SW480 (cell line): ENCODE results near the gene NFKBIA.
"Not testable (repeated sequence)": the region's sequence is repeated elsewhere in the genome, so short reads cannot be mapped to it uniquely, and the experiment has no call there.

Experiments used
- DNase-seq: peaks from one replicate; pipeline ENCODE4 v3.0.0-alpha.2; 2016; ENCODE audit warnings: low spot score

NFKBIA gene

DNA sequence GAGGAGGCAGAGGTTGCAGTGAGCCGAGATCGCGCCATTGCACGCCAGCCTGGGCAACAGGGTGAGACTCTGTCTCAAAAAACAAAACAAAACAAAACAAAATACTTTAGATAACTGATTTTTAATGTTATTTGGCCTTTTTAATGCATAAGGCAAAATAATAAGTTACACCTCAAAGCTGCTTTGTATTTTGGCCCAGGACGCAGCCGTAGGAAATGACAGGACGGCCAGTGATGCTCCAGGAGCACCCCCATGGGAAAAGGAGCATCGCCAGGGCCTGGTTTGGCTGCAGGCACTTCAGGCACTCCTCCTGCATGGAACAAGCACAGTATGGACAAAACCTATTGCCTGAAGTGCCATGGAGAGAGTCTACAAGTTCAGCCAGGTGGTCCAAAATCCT is 3.5 kb upstream of the NFKBIA start:
- no peak for DNase-seq

DNA sequence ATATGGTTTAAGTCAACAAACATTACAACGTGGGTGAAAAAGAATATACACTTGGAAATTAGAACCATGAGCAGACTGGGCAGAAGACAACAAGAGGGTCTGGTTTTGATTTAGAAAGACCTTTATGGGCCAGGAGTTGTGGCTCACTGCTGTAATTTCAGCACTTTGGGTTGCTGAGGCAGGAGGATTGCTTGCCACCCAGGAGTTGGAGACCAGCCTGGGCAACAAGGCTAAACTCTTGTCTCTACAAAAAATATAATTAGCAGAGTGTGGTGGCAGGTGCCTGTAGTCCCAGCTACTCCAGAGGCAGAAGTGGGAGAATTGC is 2.7 kb upstream of the NFKBIA start:
- no peak for DNase-seq

DNA sequence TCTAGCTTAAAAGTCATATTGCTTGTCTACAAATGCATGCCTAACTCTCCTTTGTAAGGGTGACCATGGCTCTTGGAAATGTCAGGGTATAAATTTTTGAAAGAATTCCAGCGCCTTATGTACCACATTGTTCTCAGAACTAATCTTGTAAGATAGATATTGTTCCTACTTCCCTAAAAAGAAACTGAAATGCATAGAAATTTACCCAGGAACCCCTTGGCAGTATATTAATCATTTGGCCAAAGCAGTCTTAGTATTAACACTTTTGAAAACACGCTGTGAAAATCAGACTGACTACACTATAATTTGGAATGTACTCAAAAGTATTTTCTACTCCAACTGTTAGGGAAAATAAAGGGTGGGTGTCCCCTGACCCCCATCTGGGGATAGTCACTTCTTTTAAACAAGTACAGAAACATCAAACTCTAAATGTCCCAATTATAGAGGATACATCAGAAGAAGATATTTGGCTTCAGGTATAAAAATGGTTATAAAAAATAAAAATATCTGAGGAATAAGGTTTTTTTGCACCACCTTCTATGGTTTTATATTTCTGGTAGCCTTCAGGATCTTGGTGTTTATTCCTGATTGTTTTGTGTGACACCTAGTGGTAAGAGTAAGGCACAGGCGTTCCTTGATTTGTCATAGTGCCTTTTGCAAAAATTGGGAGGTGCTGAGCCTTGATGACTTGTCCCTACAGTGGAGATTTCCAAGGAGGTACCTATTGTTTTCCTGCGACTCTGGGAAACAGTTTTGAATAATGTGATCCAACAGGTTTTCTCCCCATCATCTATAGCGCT is 2.2 kb upstream of the NFKBIA start:
- DNase-seq, result peak; percentile 70

DNA sequence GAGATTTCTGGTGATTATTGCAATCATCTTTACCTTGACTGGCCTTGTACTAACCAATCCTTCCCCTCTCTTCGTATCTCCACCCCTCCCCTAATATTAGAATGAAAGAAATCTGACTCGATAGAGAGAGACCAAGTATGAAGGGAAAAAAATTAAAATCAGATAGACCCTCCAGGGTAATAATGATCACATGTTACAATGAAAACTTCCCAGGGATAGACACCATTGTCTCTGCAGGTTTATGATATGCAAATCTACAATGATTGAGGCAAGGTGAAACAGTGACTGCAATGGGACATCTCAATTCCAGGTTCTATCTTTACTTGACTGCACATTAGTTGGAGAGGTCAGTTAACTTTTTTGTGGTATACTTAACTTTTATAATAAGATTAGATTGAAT is 1.5 kb upstream of the NFKBIA start:
- no peak for DNase-seq

DNA sequence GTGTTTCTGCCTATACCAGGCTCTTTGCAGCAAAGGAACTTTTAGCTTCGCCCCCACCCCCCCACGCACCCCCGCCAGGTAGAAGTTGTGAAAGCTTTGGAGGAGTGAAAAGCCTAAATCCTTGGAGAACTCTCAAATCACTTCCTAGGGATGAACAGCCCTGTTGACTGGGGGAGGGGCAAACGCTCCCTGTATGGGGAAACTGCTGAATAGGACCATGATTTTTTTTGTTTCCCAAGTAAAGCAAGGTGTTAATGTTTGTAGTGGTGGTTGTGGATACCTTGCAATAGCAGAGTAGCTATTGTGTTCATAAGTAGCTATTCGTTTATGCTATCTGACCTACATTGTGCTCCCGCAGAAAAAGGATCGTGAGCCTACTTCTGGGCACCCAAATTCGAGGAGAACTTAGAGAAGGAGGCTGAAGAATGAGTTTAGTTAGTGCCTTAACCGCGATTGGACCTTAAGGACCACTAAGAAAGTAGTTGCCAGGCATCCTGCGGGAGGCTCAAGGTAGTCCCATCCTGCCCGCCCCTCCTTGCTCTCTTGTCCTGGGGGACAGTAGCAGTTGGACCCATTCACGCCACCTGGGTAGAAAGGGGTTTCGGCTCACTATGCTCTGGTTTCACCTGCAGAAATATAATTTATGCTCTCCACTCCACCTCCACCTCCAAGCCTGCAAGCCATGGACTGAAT is 901 bp upstream of the NFKBIA start:
- DNase-seq, result no peak

DNA sequence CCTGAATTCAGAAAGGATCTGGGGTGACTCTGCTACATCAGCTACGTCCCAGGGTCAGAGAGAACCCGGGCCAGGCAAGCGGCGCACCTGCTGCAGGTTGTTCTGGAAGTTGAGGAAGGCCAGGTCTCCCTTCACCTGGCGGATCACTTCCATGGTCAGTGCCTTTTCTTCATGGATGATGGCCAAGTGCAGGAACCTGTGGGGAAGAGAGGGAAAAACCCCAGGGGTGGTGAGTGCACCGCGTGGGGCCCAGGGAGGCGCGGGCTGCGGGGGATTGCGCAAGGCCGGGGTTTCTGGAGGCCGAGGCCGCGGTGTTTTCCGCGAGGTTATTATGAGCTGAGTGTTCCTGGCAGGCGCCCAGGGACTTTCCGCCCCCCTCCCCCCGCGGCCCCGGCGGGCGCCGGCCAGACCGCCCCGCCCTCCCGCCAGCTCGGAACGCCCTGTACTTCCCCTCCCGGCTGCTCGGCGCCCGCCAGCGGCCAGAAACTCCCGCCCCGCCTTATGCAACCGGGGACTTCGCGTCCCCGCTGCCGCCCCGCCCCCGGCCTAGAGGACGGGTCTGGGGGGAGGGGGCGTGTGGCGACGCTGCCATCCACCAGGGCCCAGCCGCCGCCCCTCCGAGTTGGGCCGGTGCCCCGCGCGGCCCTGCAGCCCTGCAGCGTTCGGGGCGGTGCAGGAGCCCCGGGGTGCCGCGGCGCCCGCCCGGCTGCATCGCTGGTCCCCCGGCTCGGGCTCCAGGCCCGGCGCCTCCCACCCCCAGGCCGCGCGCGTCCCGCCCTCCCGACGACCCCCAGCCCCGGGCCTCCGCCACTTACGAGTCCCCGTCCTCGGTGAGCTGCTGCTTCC is 723 bp downstream of the NFKBIA start:
- DNase-seq, result peak; percentile 82

DNA sequence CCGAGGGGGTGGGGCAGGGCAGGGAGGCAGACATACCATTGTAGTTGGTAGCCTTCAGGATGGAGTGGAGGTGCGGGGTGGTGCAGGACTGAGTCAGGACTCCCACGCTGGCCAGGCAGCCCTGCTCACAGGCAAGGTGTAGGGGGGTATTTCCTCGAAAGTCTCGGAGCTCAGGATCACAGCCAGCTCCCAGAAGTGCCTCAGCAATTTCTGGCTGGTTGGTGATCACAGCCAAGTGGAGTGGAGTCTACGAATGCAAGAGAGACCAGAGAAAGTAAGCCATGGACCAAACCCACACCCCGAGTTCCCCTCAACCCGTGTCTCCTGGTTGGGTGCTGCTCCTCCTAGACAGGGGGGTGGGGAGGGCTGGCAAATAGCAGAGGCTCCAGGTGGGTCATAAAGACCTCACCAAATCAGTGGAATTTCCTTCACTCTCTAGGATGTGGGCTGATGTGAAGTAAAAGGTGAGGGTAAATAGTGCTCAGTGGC is 1.4 kb downstream of the NFKBIA start:
- no peak for DNase-seq

DNA sequence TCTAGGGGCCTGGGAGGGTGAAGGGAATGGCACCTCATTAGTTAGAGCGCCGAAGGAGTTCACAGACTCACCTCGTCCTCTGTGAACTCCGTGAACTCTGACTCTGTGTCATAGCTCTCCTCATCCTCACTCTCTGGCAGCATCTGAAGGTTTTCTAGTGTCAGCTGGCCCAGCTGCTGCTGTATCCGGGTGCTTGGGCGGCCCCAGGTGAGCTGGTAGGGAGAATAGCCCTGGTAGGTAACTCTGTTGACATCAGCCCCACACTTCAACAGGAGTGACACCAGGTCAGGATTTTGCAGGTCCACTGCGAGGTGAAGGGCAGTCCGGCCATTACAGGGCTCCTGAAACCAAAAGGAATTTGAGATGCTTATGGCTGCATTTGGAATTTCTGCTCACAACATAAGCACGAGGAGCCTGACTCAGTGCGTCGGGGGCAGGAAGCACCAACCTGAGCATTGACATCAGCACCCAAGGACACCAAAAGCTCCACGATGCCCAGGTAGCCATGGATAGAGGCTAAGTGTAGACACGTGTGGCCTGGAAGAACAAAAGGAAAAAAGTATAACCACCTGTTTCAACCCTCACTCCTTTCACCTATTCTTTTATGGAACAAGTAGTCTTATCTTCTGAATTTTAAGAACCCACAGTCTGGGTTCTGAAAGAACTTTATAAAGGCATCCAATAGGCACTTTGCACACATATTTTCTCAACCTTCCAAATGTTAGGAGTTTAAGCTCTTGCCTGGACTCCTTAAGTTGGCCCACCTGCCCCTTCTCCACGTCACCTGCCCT is 2.0 kb downstream of the NFKBIA start:
- no peak for DNase-seq

DNA sequence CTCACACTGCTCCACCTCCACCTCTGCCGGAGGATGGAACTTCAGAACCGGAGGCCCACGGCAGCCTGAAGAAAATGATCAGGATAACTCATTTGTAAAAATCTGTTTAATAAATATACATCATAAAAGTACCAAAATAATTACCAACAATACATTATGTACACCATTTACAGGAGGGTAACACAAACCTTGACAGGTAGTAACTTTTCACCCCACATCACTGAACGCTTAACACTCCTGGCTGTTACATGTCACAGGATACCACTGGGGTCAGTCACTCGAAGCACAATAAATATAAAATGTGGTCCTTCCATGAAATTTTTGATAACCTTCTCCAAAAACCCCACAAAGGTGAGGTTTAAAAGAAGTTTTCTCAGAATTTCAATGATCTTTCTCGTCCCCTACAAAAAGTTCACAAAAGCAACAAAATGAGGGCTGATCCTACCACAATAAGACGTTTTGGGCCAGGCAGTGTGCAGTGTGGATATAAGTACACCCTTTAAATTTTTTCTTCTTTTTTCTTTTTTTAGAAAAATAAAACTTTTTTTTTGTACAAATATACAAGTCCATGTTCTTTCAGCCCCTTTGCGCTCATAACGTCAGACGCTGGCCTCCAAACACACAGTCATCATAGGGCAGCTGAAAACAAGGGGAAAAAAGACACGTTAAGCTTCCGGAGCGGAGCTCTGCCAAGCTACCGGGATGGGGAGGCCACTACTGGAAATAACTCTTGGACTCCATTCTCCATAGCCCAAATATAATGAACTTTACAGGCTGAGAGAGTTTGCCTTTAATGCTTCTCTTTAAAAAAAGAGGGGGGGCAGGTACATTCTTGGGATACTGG is 2.9 kb downstream of the NFKBIA start:
- no peak for DNase-seq

DNA sequence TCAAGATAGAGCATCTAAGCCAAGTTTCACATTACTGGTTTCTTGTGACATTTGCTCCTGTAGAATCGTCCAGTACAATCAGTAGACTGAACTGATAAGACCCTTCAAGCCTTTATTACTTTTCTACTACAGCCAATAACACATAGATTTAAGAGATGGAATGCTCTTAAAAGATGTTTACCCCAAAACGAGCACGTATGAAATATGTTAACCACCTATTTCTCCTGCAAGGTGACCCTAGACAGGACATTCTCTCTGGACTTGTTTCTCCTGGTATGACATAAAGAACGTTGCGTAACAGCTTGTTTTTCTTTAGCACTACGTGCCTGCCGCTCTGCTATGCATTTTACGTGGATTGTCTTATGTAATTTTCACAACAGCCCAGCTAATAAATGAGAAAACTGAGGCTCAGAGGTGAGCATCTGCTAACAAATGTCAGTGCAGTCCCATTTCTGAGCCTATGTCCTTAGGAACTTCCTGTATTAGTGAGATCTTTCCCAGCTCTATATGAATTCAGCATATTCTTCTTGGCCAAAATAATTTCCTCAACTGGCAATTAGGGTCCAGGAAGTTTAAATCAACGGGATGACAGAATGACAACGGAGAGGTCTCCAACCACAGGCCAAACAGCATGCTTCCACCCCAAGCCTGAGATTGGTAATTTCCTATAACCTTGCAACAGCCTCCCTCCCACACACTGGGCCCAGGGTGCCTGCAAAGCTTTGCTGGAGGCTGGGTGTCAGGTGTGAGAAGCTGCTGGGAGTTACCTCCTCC is 3.7 kb downstream of the NFKBIA start:
- DNase-seq, result no peak

DNA sequence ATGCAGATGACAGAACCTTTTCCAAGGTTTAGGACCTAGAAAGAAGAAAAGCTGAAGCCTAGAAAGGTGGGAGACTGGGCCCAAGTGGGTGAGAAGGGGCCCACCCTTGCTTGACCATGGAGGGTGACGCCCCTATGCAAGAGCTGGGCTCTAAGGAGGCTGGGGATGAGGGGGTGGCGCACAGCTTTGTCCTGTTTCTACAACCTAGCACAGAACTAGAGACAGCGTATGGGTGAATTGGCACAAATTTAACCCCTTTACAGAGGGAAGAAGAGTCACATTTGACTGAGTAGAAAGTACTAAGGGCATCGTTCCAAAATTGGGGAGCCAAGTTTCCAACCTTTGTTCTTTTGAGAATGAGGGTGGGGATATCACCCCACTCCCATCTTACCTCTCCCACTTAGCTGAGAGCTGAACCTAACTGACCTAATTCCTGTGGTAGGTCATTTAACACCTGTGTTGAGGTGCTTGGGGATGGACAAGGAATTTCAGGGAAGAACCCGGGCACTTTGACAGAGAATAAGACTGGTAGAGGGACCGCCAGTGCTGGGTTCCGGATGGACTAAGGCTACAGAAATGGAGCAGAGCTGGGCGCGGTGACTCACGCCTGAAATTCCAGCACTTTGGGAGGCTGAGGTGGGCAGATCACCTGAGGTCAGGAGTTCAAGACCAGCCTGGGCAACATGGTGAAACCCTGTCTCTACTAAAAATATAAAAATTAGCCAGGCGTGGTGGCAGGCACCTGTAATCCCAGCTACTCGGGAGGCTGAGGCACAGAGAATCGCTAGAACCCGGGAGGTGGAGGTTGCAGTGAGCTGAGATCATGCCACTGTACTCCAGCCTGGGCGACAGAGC is 5.2 kb downstream of the NFKBIA start:
- no peak for DNase-seq

DNA sequence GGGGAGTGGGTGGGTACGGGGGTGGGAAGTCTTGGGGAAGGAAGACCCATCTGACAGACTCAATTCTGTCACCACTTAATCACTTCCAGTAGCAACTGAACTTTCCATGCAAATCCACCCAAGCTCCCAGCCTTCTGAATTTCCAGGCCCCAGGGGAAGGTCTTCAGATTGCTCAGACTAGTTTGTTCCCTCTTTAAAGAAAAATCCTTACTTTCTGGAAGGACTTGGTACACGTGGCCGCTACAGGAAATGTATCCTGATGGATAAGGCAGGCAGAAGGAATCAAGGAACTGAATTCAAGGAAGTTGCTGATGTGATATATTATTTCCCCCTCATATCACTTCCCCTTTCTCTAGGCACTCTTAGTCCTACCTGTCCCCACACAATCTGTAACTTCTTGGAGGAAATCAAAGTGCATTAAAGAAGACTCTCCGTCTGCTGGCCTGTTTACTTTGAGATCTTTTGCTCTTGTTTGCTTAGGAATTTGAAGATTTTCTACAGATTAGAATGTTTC is 6.4 kb downstream of the NFKBIA start:
- DNase-seq, result no peak

DNA sequence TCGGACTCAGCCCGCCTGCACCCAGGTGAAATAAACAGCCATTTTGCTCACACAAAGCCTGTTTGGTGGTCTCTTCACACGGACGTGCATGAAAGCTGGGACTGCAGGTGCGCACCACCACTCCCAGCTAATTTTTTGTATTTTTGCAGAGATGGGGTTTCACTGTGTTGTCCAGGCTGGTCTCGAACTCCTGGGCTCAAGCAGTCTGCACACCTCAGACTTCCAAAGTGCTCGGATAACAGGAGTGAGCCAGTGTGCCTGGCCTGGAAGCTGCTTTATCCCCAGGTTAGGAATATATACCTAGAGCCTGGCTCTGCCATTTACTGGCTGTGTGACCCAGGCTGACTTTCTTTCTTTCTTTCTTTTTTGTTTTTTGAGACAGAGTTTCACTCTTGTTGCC is 7.9 kb downstream of the NFKBIA start:
- not testable (repeated sequence) for DNase-seq

DNA sequence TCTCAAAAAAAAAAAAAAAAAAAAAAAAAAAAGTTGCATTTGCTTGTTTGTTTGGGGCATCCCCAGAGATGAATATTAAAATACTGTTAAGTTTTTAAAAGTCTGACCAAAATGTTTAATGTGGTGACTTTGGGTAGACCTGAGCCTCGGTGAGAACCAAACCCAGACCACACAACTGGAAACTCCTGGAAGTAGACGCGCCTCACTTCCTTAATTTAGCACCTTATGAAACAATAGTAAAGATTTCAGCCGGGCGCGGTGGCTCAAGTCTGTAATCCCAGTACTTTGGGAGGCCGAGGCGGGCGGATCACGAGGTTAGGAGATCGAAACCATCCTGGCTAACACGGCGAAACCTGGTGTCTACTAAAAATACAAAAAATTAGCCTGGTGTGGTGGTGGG is 9.3 kb downstream of the NFKBIA start:
- no peak for DNase-seq

DNA sequence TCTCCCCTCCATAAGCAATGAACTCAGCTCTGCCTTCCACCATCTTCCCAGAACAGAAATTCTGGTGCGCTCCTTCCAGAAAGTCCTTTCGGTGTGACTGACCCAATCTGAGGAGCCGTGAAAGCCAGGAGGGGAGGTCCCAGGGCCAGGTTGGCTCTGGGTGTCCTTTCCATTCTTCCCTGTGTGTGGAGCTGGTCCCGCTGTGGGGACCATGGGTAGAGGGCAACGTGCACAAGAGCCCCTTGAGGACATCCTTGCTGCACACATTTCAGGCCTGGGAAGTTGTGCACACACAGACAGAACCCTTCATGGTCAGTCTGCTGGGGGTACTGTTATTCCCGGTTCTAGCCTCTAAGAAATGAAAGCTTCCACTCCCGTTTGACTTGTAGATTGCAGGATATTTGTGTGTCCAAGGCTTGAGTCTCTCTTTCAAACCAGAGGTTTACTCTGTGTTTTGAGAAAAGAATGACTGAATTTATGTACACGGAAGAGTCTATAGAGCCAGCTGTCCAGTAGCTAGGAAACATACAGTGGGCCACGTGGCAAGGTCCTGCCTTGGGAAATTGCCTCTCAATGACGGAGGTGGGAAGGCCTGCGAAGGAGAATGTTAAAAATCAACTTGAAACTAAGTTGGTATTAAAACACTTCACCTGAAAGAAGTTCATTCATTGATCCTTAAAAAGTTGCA is 10.1 kb downstream of the NFKBIA start:
- DNase-seq, result no peak

DNA sequence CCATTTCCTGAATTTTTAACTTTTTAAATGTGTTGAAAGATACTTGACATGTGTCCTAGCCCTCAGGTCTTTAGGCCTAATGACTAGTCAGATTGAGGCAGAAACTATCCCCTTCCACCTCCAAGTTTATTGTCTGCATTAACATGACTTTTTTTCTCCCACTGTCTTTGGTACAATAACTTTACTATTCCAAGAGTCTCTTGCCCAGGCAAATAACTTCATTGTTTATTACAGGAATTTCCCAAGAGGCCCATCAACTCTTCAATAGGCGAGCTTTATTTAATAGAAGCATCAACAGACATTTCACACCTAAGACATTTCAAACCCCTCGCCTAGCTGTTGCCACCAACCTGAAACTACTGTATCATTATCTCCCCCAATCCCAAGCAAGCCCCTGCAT is 10.7 kb downstream of the NFKBIA start:
- DNase-seq, result no peak

DNA sequence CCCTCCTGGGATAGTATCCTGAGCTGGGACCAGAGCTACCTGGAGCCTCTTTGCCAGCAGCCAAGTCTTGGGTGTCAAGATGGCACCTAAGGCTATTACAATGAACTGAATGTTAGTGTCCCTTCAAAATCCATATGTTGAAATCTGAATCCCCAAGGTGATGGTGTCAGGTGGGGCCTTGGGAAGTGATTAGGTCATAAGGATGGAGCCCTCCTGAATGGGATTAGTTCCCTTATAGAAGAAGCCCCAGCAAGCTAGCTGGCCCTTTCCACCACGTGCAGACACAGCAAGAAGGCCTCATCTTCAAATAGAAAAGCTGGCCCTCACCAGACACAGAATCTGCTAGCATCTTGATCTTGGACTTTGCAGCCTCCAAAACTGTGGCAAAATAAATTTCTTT is 12.4 kb downstream of the NFKBIA start:
- DNase-seq, result no peak

DNA sequence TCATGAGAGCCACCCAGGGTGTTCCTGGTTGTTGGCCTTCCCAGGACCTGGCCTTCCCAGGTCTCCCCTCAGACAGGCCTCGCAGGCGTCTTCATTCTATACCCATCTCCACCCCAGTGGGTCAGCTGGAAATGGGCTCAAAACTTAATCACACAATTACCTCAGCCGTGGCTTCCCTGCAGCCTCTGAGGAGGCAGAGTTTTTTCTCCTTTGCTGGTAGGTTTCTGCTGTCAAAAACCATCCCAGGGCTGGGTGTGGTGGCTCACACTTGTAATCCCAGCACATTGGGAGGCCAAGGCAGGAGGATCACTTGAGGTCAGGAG is 13.2 kb downstream of the NFKBIA start:
- no peak for DNase-seq
